ENCODE measurements around the gene ST8SIA1. TPM values are rescaled to one million over a fixed set of nuclear protein-coding genes. Genes with fewer than 3 reads are reported as not detected.

The ST8SIA1 gene
- polyA plus RNA-seq, 1 of the 3 experiments (the other 2 are of a cell fraction): 0.12 TPM

- peak; percentile 61 for TF ChIP-seq PBX3 (IDR thresholded peaks at IDR 0.05)
- no peak for TF ChIP-seq USF1 (IDR thresholded peaks at IDR 0.05; ENCODE audit: borderline replicate concordance, low read depth)
- peak; percentile 31; the same call in 1 of the 2 replicates for TF ChIP-seq TEAD4 (IDR thresholded peaks at IDR 0.05; ENCODE audit: borderline replicate concordance, insufficient read depth)
- no peak for TF ChIP-seq ELF1 (IDR thresholded peaks at IDR 0.05)
- TF ChIP-seq SIN3A (IDR thresholded peaks at IDR 0.05; ENCODE audit: borderline replicate concordance, low read depth, low read length): no peak
- no peak for TF ChIP-seq RFX5 (IDR thresholded peaks at IDR 0.05; ENCODE audit: low read length)
- no peak for TF ChIP-seq GABPA (IDR thresholded peaks at IDR 0.05; ENCODE audit: low read depth)
- TF ChIP-seq RCOR1 (IDR thresholded peaks at IDR 0.05; ENCODE audit: low read length): no peak
- TF ChIP-seq POLR2AphosphoS5 (IDR thresholded peaks at IDR 0.05; ENCODE audit: low read depth, low read length): no peak
- no peak for TF ChIP-seq IRF3 (IDR thresholded peaks at IDR 0.05; ENCODE audit: low read depth, low read length)
These were observed 48.7 kb downstream of the ST8SIA1 start (continued) for GRCh38 chr12:22285846-22286245.

- H3K4me2 ChIP-seq: no peak overlapping the region
- H2AFZ ChIP-seq (ENCODE audit: low read depth): no peak overlapping the region
- no peak for DNase-seq
- WGBS (ENCODE audit: low lambda C conversion rate): 19% methylated on average over 1 of the region's 1 CpG
- H3K9me3 ChIP-seq: no peaks in the 10 kb centered on the region
- TF ChIP-seq FOXM1 (IDR thresholded peaks at IDR 0.05; ENCODE audit: low read depth) (no peak), EZH2phosphoT487 (IDR thresholded peaks at IDR 0.05; ENCODE audit: borderline replicate concordance, low read depth) (no peak), YY1 (IDR thresholded peaks at IDR 0.05; ENCODE audit: low read depth) (no peak)
- H3F3A ChIP-seq (replicated peaks; ENCODE audit: insufficient read depth): peaks cover 7% of the 10 kb centered on the region
- H3K4me1 ChIP-seq (ENCODE audit: control insufficient read depth in 1 of 2, insufficient read depth in 2 of 2, low read depth in 1 of 2, low read length in 1 of 2): peaks cover 0 to 6% of the 10 kb centered on the region in 2 experiments; a peak in 2 of 4 replicates
- CTCF ChIA-PET: no interaction called here
- H3K27ac ChIP-seq (ENCODE audit: low read depth in 2 of 2, low read length in 1 of 2): no peak overlapping the region; a peak in 1 of 4 replicates
- no peaks in the 10 kb centered on the region for H3K79me2 ChIP-seq (ENCODE audit: insufficient read depth)
- POLR2A ChIA-PET: no interaction called here
- H3K36me3 ChIP-seq (replicated peaks in 1 of 2; ENCODE audit: control insufficient read depth in 1 of 2, insufficient read depth in 2 of 2, low read length in 1 of 2): no peaks in the 10 kb centered on the region
- no peak overlapping the region for H3K4me3 ChIP-seq (ENCODE audit: low read depth in 2 of 2, low read length in 1 of 2)
- peaks cover 8% of the 10 kb centered on the region; the same call in 1 of the 2 replicates for H3K27me3 ChIP-seq (ENCODE audit: insufficient read depth)
- no peaks in the 10 kb centered on the region for H3K9me2 ChIP-seq
- H4K20me1 ChIP-seq (ENCODE audit: insufficient read depth): no peaks in the 10 kb centered on the region
- H3K9ac ChIP-seq: no peak overlapping the region
These were observed 49.6 kb downstream of the ST8SIA1 start for GRCh38 chr12:22284871-22285270.

- H3K9me2 ChIP-seq: no peaks in the 10 kb centered on the region
- no peak overlapping the region for H2AFZ ChIP-seq (ENCODE audit: low read depth)
- H3K79me2 ChIP-seq (ENCODE audit: insufficient read depth): no peaks in the 10 kb centered on the region
- peak overlapping the region; percentile 66; the same call in 1 of the 2 replicates for H3K4me2 ChIP-seq
- no peaks in the 10 kb centered on the region for H3K9me3 ChIP-seq
- no peak overlapping the region for H3K4me3 ChIP-seq (ENCODE audit: low read depth in 2 of 2, low read length in 1 of 2)
- H3F3A ChIP-seq (replicated peaks; ENCODE audit: insufficient read depth): peaks cover 7% of the 10 kb centered on the region
- H3K4me1 ChIP-seq (ENCODE audit: control insufficient read depth in 1 of 2, insufficient read depth in 2 of 2, low read depth in 1 of 2, low read length in 1 of 2): peaks cover 0 to 6% of the 10 kb centered on the region in 2 experiments; a peak in 2 of 4 replicates
- ChIA-PET CTCF (interaction anchor here (0.9 to 1.5 kb wide), 2 partner anchors 12 to 52 kb away, joined by 3 read pairs; no protein-coding TSS in a partner anchor), POLR2A (no interaction called here)
- TF ChIP-seq TAF1 (IDR thresholded peaks at IDR 0.05; ENCODE audit: borderline replicate concordance, low read depth, low read length) (no peak), TCF12 (IDR thresholded peaks at IDR 0.05) (no peak), RAD21 (IDR thresholded peaks at IDR 0.05; ENCODE audit: low read length) (no peak), EP300 (IDR thresholded peaks at IDR 0.05; ENCODE audit: borderline replicate concordance in 1 of 2, low read depth in 1 of 2, low read length in 1 of 2) (no peak), MXI1 (IDR thresholded peaks at IDR 0.05; ENCODE audit: low read depth, low read length) (no peak), JUND (IDR thresholded peaks at IDR 0.05) (no peak), MAX (IDR thresholded peaks at IDR 0.05; ENCODE audit: low read depth) (no peak), NRF1 (IDR thresholded peaks at IDR 0.05; ENCODE audit: low read depth, low read length) (no peak)
- WGBS (ENCODE audit: low lambda C conversion rate): 53% methylated on average over 4 of the region's 4 CpGs
- no peak for DNase-seq
- H4K20me1 ChIP-seq (ENCODE audit: insufficient read depth): no peaks in the 10 kb centered on the region
- no peaks in the 10 kb centered on the region for H3K27me3 ChIP-seq (ENCODE audit: insufficient read depth)
- peak overlapping the region; percentile 58 to 79; a peak in 3 of 4 replicates for H3K27ac ChIP-seq (ENCODE audit: low read depth in 2 of 2, low read length in 1 of 2)
- H3K36me3 ChIP-seq (replicated peaks in 1 of 2; ENCODE audit: control insufficient read depth in 1 of 2, insufficient read depth in 2 of 2, low read length in 1 of 2): no peaks in the 10 kb centered on the region
- no peak overlapping the region for H3K9ac ChIP-seq
These were observed 51.0 kb downstream of the ST8SIA1 start for GRCh38 chr12:22283508-22283907.
